Calu3 (cell line): ENCODE measurements around the gene EDN1. TPM values are rescaled to one million over a fixed set of nuclear protein-coding genes. Genes with fewer than 3 reads are reported as not detected.

ENCODE experiments used
- BruUV-seq: library from RNA; stranded (reverse); fragments of 400-500 nt; replicated peaks from 2 replicates; lab custom pipeline; 2021; lab: Mats Ljungman, UMichigan
- CTCF ChIA-PET: fragments of 300-600 bp; sonication (Branson Sonifier 250); formaldehyde crosslinking; loops from one replicate; lab custom pipeline; 2022; ENCODE audit warnings: antibody characterized with exemption; lab: Charles Lee
- DNase-seq: peaks from one replicate; pipeline ENCODE4 v3.0.0; 2022
- H3K27ac Mint-ChIP-seq: one replicate; pipeline ENCODE4 v1.8.0; 2022; ENCODE audit warnings: mixed read lengths; ENCODE audit not compliant: unreplicated experiment
- H3K27me3 Mint-ChIP-seq: one replicate; pipeline ENCODE4 v1.8.0; 2022; ENCODE audit warnings: mixed read lengths; ENCODE audit not compliant: unreplicated experiment
- H3K36me3 Mint-ChIP-seq: one replicate; pipeline ENCODE4 v1.8.0; 2022; ENCODE audit warnings: mild to moderate bottlenecking, moderate library complexity, mixed read lengths; ENCODE audit not compliant: insufficient read depth, unreplicated experiment
- H3K4me1 Mint-ChIP-seq: one replicate; pipeline ENCODE4 v1.8.0; 2022; ENCODE audit warnings: mild to moderate bottlenecking, low read depth, mixed read lengths; ENCODE audit not compliant: unreplicated experiment
- H3K4me3 Mint-ChIP-seq: one replicate; pipeline ENCODE4 v1.8.0; 2022; ENCODE audit warnings: mild to moderate bottlenecking, low read depth, moderate library complexity, mixed read lengths; ENCODE audit not compliant: unreplicated experiment
- H3K9me3 Mint-ChIP-seq: one replicate; pipeline ENCODE4 v1.8.0; 2022; ENCODE audit warnings: low read depth, mixed read lengths; ENCODE audit not compliant: unreplicated experiment
- CTCF ChIP-seq: fragments of 200-600 bp; IDR thresholded peaks from one replicate; pipeline ENCODE4 v1.8.0; 2022; ENCODE audit warnings: antibody characterized with exemption; ENCODE audit not compliant: unreplicated experiment
- intact Hi-C: fragments of 100-400 bp; cut with micrococcal nuclease; formaldehyde crosslinking; loops from one replicate; pipeline ENCODE4 v1.10.0; 2022; ENCODE audit not compliant: unreplicated experiment
- total RNA-seq: library from RNA; stranded (reverse); gene quantifications from 2 replicates; pipeline ENCODE4 v1.2.3, GENCODE V29; 2022

Gene EDN1
- total RNA-seq, 1 experiment from 2014 or later: 40.6 TPM

GRCh38 chr6:12270551-12271230 lies 19.5 kb upstream of the EDN1 start:
- DNase-seq: no peak
- H3K27ac Mint-ChIP-seq: no peak overlapping the region
- no TSS peak for BruUV-seq
- CTCF ChIA-PET: no interaction called here
- peaks cover 13% of the 10 kb centered on the region for H3K4me1 Mint-ChIP-seq
- no peaks in the 10 kb centered on the region for H3K27me3 Mint-ChIP-seq
- H3K4me3 Mint-ChIP-seq: no peak overlapping the region
- H3K36me3 Mint-ChIP-seq: no peaks in the 10 kb centered on the region
- peaks cover 3% of the 10 kb centered on the region for H3K9me3 Mint-ChIP-seq
- intact Hi-C loops: no loop called here
- TF ChIP-seq CTCF: no peak

GRCh38 chr6:12271594-12271993 lies 18.6 kb upstream of the EDN1 start:
- no TSS peak for BruUV-seq
- CTCF ChIA-PET: no interaction called here
- TF ChIP-seq CTCF: no peak
- DNase-seq: no peak
- intact Hi-C loops: no loop called here
- Mint-ChIP-seq H3K4me3 (no peak overlapping the region), H3K27ac (no peak overlapping the region), H3K36me3 (no peaks in the 10 kb centered on the region), H3K9me3 (peaks cover 3% of the 10 kb centered on the region), H3K27me3 (no peaks in the 10 kb centered on the region), H3K4me1 (peaks cover 4% of the 10 kb centered on the region)

- Mint-ChIP-seq H3K4me3 (no peak overlapping the region), H3K27ac (no peak overlapping the region), H3K27me3 (no peaks in the 10 kb centered on the region), H3K9me3 (peaks cover 3% of the 10 kb centered on the region), H3K4me1 (no peaks in the 10 kb centered on the region), H3K36me3 (no peaks in the 10 kb centered on the region)
- TF ChIP-seq CTCF: no peak
- no TSS peak for BruUV-seq
- CTCF ChIA-PET: no interaction called here
- intact Hi-C loops: no loop called here
- DNase-seq: no peak
Observed at GRCh38 chr6:12271997-12272396, 18.2 kb upstream of the EDN1 start.

GRCh38 chr6:12275107-12275506 lies 15.1 kb upstream of the EDN1 start:
- CTCF ChIA-PET: no interaction called here
- intact Hi-C loops: no loop called here
- BruUV-seq: no TSS peak
- Mint-ChIP-seq H3K36me3 (no peaks in the 10 kb centered on the region), H3K4me1 (no peaks in the 10 kb centered on the region), H3K4me3 (no peak overlapping the region), H3K27ac (no peak overlapping the region), H3K9me3 (peaks cover 3% of the 10 kb centered on the region), H3K27me3 (no peaks in the 10 kb centered on the region)
- no peak for TF ChIP-seq CTCF
- no peak for DNase-seq
